HEK293 (cell line): Measurements from ENCODE around the gene SPATS1.

Experiments used
- REPIN1 ChIP-seq: fragments of 450-650 bp; formaldehyde crosslinking; IDR thresholded peaks from 2 replicates; pipeline ENCODE4 v1.5.1; 2017; ENCODE audit warnings: missing biosample characterization, missing genetic modification characterization, low read depth
- WT1 ChIP-seq: fragments of 450-650 bp; formaldehyde crosslinking; IDR thresholded peaks from 2 replicates; pipeline ENCODE4 v1.5.1; 2016; ENCODE audit warnings: missing biosample characterization, missing genetic modification characterization
- ZNF211 ChIP-seq: fragments of 450-650 bp; formaldehyde crosslinking; IDR thresholded peaks from 2 replicates; pipeline ENCODE4 v1.5.1; 2016; ENCODE audit warnings: low read depth, missing biosample characterization, missing genetic modification characterization
- ZNF266 ChIP-seq: fragments of 450-650 bp; formaldehyde crosslinking; IDR thresholded peaks from 2 replicates; pipeline ENCODE4 v1.5.1; 2016; ENCODE audit warnings: missing biosample characterization, missing genetic modification characterization, low read depth
- TF ChIP-seq, protein P1 (sequence below): fragments of 450-650 bp; formaldehyde crosslinking; IDR thresholded peaks from 2 replicates; pipeline ENCODE4 v1.5.1; 2016; ENCODE audit warnings: missing biosample characterization, missing genetic modification characterization
- TF ChIP-seq, protein P2 (sequence below): fragments of 450-650 bp; formaldehyde crosslinking; IDR thresholded peaks from 2 replicates; pipeline ENCODE4 v1.5.1; 2016; ENCODE audit warnings: missing biosample characterization, missing genetic modification characterization
- TF ChIP-seq, protein P3 (sequence below): fragments of 450-650 bp; formaldehyde crosslinking; conservative IDR thresholded peaks from 2 replicates; pipeline ENCODE4 v1.5.1; 2016; ENCODE audit warnings: low read depth, missing biosample characterization, missing genetic modification characterization

DNA sequence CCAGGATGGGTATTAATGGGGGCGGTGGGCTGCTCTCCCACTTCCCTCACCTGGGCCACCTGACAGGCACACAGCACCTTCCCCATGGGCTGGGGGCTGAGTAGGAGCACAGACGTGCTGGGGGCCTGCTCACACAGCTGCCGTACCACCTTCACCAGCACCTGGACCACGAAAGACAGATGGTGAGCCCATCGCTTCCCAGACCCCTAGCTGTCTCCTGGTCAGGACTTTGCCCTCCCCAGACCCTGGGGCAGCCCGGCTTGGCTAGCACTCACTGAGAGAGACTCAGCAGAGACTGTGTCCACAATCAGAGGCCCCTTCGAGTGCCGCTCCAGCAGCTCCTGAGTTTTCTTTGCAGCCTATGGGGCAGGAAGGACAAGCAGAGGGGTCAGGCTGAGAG, 41.3 kb upstream of the SPATS1 start:
- TF ChIP-seq, protein P1, sequence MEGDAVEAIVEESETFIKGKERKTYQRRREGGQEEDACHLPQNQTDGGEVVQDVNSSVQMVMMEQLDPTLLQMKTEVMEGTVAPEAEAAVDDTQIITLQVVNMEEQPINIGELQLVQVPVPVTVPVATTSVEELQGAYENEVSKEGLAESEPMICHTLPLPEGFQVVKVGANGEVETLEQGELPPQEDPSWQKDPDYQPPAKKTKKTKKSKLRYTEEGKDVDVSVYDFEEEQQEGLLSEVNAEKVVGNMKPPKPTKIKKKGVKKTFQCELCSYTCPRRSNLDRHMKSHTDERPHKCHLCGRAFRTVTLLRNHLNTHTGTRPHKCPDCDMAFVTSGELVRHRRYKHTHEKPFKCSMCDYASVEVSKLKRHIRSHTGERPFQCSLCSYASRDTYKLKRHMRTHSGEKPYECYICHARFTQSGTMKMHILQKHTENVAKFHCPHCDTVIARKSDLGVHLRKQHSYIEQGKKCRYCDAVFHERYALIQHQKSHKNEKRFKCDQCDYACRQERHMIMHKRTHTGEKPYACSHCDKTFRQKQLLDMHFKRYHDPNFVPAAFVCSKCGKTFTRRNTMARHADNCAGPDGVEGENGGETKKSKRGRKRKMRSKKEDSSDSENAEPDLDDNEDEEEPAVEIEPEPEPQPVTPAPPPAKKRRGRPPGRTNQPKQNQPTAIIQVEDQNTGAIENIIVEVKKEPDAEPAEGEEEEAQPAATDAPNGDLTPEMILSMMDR: no peak
- TF ChIP-seq, protein P2, sequence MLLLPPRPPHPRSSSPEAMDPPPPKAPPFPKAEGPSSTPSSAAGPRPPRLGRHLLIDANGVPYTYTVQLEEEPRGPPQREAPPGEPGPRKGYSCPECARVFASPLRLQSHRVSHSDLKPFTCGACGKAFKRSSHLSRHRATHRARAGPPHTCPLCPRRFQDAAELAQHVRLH (tag by site-specific recombination): no peak
- no peak for TF ChIP-seq WT1 (tag by site-specific recombination)
- TF ChIP-seq, protein P3, sequence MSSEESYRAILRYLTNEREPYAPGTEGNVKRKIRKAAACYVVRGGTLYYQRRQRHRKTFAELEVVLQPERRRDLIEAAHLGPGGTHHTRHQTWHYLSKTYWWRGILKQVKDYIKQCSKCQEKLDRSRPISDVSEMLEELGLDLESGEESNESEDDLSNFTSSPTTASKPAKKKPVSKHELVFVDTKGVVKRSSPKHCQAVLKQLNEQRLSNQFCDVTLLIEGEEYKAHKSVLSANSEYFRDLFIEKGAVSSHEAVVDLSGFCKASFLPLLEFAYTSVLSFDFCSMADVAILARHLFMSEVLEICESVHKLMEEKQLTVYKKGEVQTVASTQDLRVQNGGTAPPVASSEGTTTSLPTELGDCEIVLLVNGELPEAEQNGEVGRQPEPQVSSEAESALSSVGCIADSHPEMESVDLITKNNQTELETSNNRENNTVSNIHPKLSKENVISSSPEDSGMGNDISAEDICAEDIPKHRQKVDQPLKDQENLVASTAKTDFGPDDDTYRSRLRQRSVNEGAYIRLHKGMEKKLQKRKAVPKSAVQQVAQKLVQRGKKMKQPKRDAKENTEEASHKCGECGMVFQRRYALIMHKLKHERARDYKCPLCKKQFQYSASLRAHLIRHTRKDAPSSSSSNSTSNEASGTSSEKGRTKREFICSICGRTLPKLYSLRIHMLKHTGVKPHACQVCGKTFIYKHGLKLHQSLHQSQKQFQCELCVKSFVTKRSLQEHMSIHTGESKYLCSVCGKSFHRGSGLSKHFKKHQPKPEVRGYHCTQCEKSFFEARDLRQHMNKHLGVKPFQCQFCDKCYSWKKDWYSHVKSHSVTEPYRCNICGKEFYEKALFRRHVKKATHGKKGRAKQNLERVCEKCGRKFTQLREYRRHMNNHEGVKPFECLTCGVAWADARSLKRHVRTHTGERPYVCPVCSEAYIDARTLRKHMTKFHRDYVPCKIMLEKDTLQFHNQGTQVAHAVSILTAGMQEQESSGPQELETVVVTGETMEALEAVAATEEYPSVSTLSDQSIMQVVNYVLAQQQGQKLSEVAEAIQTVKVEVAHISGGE: no peak
- no peak for TF ChIP-seq REPIN1 (tag by site-specific recombination)
- no peak for TF ChIP-seq ZNF211 (tag by site-specific recombination)
- TF ChIP-seq ZNF266 (tag by site-specific recombination): no peak
